ENCODE results near the gene MAML2. TPM values are rescaled to one million over a fixed set of nuclear protein-coding genes. Genes with fewer than 3 reads are reported as not detected.

The MAML2 gene
- total RNA-seq, 1 experiment from 2014 or later = 2.7 TPM

GRCh38 chr11:96085319-96085930 lies 257.6 kb downstream of the MAML2 start:
- no peak overlapping the region for H3K4me3 Mint-ChIP-seq
- no peak overlapping the region for H3K14ac ChIP-seq (ENCODE audit: insufficient read depth, low read length)
- no peak overlapping the region for H2BK12ac ChIP-seq (ENCODE audit: insufficient read length, low read depth, low read length)
- H4K20me1 ChIP-seq (ENCODE audit: control insufficient read depth, insufficient read depth, insufficient read length) = no peaks in the 10 kb centered on the region
- peaks cover 15% of the 10 kb centered on the region; the same call in 1 of the 2 replicates for H3K4me1 ChIP-seq (ENCODE audit: insufficient read depth, low read length)
- no peaks in the 10 kb centered on the region for H3K79me2 ChIP-seq (ENCODE audit: insufficient read depth, low read length)
- no peak overlapping the region for H3K56ac ChIP-seq (ENCODE audit: insufficient read length, low read depth, low read length)
- no peak overlapping the region for H3K9ac ChIP-seq (ENCODE audit: extremely low read depth, insufficient read length, low read length)
- H3K23me2 ChIP-seq (ENCODE audit: insufficient read length, low read depth, low read length, poor library complexity, severe bottlenecking) = no peaks in the 10 kb centered on the region
- no peak for DNase-seq
- H2AFZ ChIP-seq (ENCODE audit: low read length) = no peak overlapping the region
- no peak overlapping the region for H3K4ac ChIP-seq (ENCODE audit: low read depth, low read length)
- H3K4me1 Mint-ChIP-seq = peaks cover 16 to 19% of the 10 kb centered on the region in 2 experiments
- H3K18ac ChIP-seq (ENCODE audit: insufficient read length, low read depth, low read length) = no peak overlapping the region
- H2AK5ac ChIP-seq (ENCODE audit: insufficient read length, low read length) = no peak overlapping the region
- H3K9me3 ChIP-seq (ENCODE audit: control insufficient read depth, low read depth, low read length) = no peaks in the 10 kb centered on the region
- H3K36me3 Mint-ChIP-seq (ENCODE audit: insufficient read depth in 1 of 3, low read depth in 3 of 3) = no peaks in the 10 kb centered on the region
- H4K5ac ChIP-seq (ENCODE audit: insufficient read length, low read depth, low read length) = no peak overlapping the region
- no peaks in the 10 kb centered on the region for H3K79me1 ChIP-seq (ENCODE audit: insufficient read depth, low read depth, low read length, poor library complexity, severe bottlenecking)
- no peak overlapping the region for H3T11ph ChIP-seq (ENCODE audit: low read length)
- H4K91ac ChIP-seq (ENCODE audit: insufficient read length, low read depth, low read length) = no peak overlapping the region
- H3K23ac ChIP-seq (ENCODE audit: insufficient read length, low read depth, low read length) = no peak overlapping the region
- no peak overlapping the region for H2BK15ac ChIP-seq (ENCODE audit: low read depth, low read length)
- H4K8ac ChIP-seq (replicated peaks; ENCODE audit: insufficient read length, low read depth, low read length) = no peak overlapping the region
- H3K9me3 Mint-ChIP-seq = no peaks in the 10 kb centered on the region
- no peak overlapping the region for H2BK20ac ChIP-seq (ENCODE audit: low read depth, low read length, poor library complexity, severe bottlenecking)
- TF ChIP-seq CTCF (conservative IDR thresholded peaks at IDR 0.05) = no peak
- H3K27ac ChIP-seq (ENCODE audit: insufficient read length, low read depth, low read length) = no peak overlapping the region
- H3K27me3 Mint-ChIP-seq (ENCODE audit: low read depth) = no peaks in the 10 kb centered on the region
- WGBS (ENCODE audit: extremely low coverage, insufficient read length, low lambda C conversion rate) = no CpG with 5 or more reads among the region's 1 CpG
- no peak overlapping the region for H3K27ac Mint-ChIP-seq
- no peaks in the 10 kb centered on the region for H3K27me3 ChIP-seq (ENCODE audit: insufficient read depth, low read length)
- H2BK5ac ChIP-seq (ENCODE audit: insufficient read length, low read length) = no peak overlapping the region
- H3K4me2 ChIP-seq (ENCODE audit: insufficient read depth, insufficient read length, low read length) = no peak overlapping the region
- no peak overlapping the region for H2BK120ac ChIP-seq (ENCODE audit: low read depth, low read length, poor library complexity, severe bottlenecking)
